Thoracic aorta (tissue), 2 donors: ENCODE data around the gene GARS1. TPM values are rescaled to one million over a fixed set of nuclear protein-coding genes. Genes with fewer than 3 reads are reported as not detected.

Experiments
- ATAC-seq: fragments of 150-250 bp; one replicate; pipeline ENCODE4 v1.8.0; 2017; ENCODE audit warnings: low read depth; ENCODE audit not compliant: insufficient number of reproducible peaks, low FRiP score
- DNase-seq: peaks from one replicate; pipeline ENCODE4 v3.0.0-alpha.2; 2020; ENCODE audit warnings: low spot score
- H3K27ac ChIP-seq, 2 donors: fragments of 200-600 bp; sonication (generic); 1 replicate in 1 of 2; 2 replicates in 1 of 2; pipeline ENCODE4 v1.5.1; 2016; ENCODE audit warnings: mild to moderate bottlenecking in 2 of 2, moderate library complexity in 2 of 2
- H3K27me3 ChIP-seq: fragments of 200-600 bp; sonication (generic); replicated peaks from 2 replicates; pipeline ENCODE4 v1.6.0; 2016; ENCODE audit warnings: mild to moderate bottlenecking; ENCODE audit not compliant: insufficient read depth
- H3K36me3 ChIP-seq: fragments of 200-600 bp; sonication (generic); one replicate; pipeline ENCODE4 v1.5.1; 2016
- H3K4me1 ChIP-seq, 2 donors: fragments of 200-600 bp; sonication (generic); 1 replicate in 1 of 2; 2 replicates in 1 of 2; pipeline versions ENCODE4 v1.5.1 to v1.6.0; 2016; ENCODE audit warnings: low read depth in 2 of 2, mild to moderate bottlenecking in 1 of 2; ENCODE audit not compliant: control insufficient read depth in 1 of 2
- H3K4me3 ChIP-seq: fragments of 200-600 bp; sonication (generic); 2 replicates; pipeline ENCODE4 v1.5.1; 2016; ENCODE audit warnings: mild to moderate bottlenecking
- H3K9me3 ChIP-seq: fragments of 200-600 bp; sonication (generic); 2 replicates; pipeline ENCODE4 v1.5.1; 2016
- CTCF ChIP-seq: fragments of 200-600 bp; sonication (generic); IDR thresholded peaks from one replicate; pipeline ENCODE4 v1.5.1; 2019; ENCODE audit warnings: antibody characterized with exemption
- total RNA-seq, 2 donors: library from RNA; depleted of rRNA; stranded (reverse); fragments of >200 nt; gene quantifications; one replicate each; pipeline versions ENCODE4 v1.1.0 to v1.2.3, GENCODE V29; 2016

The GARS1 gene
- total RNA-seq, 2 donors from 2014 or later, result 76.5 to 81.6 TPM

- H3K27ac ChIP-seq, result no peak overlapping the region
- H3K36me3 ChIP-seq, result no peaks in the 10 kb centered on the region
- TF ChIP-seq CTCF, result no peak
- ATAC-seq (no peak), DNase-seq (no peak)
- H3K27me3 ChIP-seq, result no peaks in the 10 kb centered on the region
- H3K9me3 ChIP-seq, result no peaks in the 10 kb centered on the region
- H3K4me3 ChIP-seq, result no peak overlapping the region
- H3K4me1 ChIP-seq, result no peaks in the 10 kb centered on the region
Measured at GRCh38 chr7:30649717-30650420, 55.2 kb downstream of the GARS1 start.

GRCh38 chr7:30650421-30650808, 55.7 kb downstream of the GARS1 start:
- H3K36me3 ChIP-seq, result no peaks in the 10 kb centered on the region
- ATAC-seq (no peak), DNase-seq (no peak)
- no peaks in the 10 kb centered on the region for H3K27me3 ChIP-seq
- H3K4me1 ChIP-seq, result no peaks in the 10 kb centered on the region
- no peaks in the 10 kb centered on the region for H3K9me3 ChIP-seq
- no peak for TF ChIP-seq CTCF
- no peak overlapping the region for H3K4me3 ChIP-seq
- H3K27ac ChIP-seq, result no peak overlapping the region

GRCh38 chr7:30652132-30652531, 57.5 kb downstream of the GARS1 start:
- TF ChIP-seq CTCF, result no peak
- DNase-seq, result no peak
- no peak for ATAC-seq
- H3K27ac ChIP-seq, result no peak overlapping the region
- H3K4me1 ChIP-seq, result no peaks in the 10 kb centered on the region
- H3K9me3 ChIP-seq, result no peaks in the 10 kb centered on the region
- no peak overlapping the region for H3K4me3 ChIP-seq
- H3K27me3 ChIP-seq, result no peaks in the 10 kb centered on the region
- H3K36me3 ChIP-seq, result no peaks in the 10 kb centered on the region

- DNase-seq (no peak), ATAC-seq (no peak)
- Histone ChIP-seq H3K9me3 (no peaks in the 10 kb centered on the region), H3K4me3 (no peak overlapping the region), H3K27ac (no peak overlapping the region), H3K36me3 (no peaks in the 10 kb centered on the region), H3K4me1 (no peaks in the 10 kb centered on the region), H3K27me3 (no peaks in the 10 kb centered on the region)
- no peak for TF ChIP-seq CTCF
Measured at GRCh38 chr7:30652698-30653641, 58.3 kb downstream of the GARS1 start.

GRCh38 chr7:30654296-30655090, 59.8 kb downstream of the GARS1 start:
- no peaks in the 10 kb centered on the region for H3K36me3 ChIP-seq
- DNase-seq (no peak), ATAC-seq (no peak)
- H3K27me3 ChIP-seq, result no peaks in the 10 kb centered on the region
- no peaks in the 10 kb centered on the region for H3K9me3 ChIP-seq
- no peaks in the 10 kb centered on the region for H3K4me1 ChIP-seq
- no peak for TF ChIP-seq CTCF
- H3K4me3 ChIP-seq, result no peak overlapping the region
- no peak overlapping the region for H3K27ac ChIP-seq
